Measurements from ENCODE around the gene PLXNA4. TPM values are rescaled to one million over a fixed set of nuclear protein-coding genes. Genes with fewer than 3 reads are reported as not detected.

Gene PLXNA4
- total RNA-seq, 1 donor from 2014 or later, result 17.6 TPM

- DNase-seq (ENCODE audit: missing footprints), result no peak
- intact Hi-C loops (cut with DNase I), result no loop called here
- ATAC-seq, result no peak
These were observed 267.0 kb downstream of the PLXNA4 start for GRCh38 chr7:132309102-132309805.

- DNase-seq (ENCODE audit: missing footprints), result no peak
- no peak for ATAC-seq
- intact Hi-C loops (cut with DNase I), result no loop called here
These were observed 268.8 kb downstream of the PLXNA4 start for GRCh38 chr7:132307465-132307864.

- intact Hi-C loops (cut with DNase I), result no loop called here
- DNase-seq (ENCODE audit: missing footprints) (no peak), ATAC-seq (no peak)
These were observed 275.5 kb downstream of the PLXNA4 start for GRCh38 chr7:132300599-132301277.

- intact Hi-C loops (cut with DNase I), result no loop called here
- DNase-seq (ENCODE audit: missing footprints) (no peak), ATAC-seq (no peak)
These were observed 277.5 kb downstream of the PLXNA4 start for GRCh38 chr7:132298790-132299189.

GRCh38 chr7:132296820-132297219 lies 279.4 kb downstream of the PLXNA4 start:
- intact Hi-C loops (cut with DNase I), result no loop called here
- ATAC-seq, result no peak
- no peak for DNase-seq (ENCODE audit: missing footprints)

- no peak for ATAC-seq
- intact Hi-C loops (cut with DNase I), result no loop called here
- no peak for DNase-seq (ENCODE audit: missing footprints)
These were observed 281.1 kb downstream of the PLXNA4 start for GRCh38 chr7:132295175-132295574.

GRCh38 chr7:132292803-132293202 lies 283.5 kb downstream of the PLXNA4 start:
- no peak for DNase-seq (ENCODE audit: missing footprints)
- intact Hi-C loops (cut with DNase I), result no loop called here
- ATAC-seq, result no peak

- intact Hi-C loops (cut with DNase I), result no loop called here
- no peak for DNase-seq (ENCODE audit: missing footprints)
- no peak for ATAC-seq
These were observed 284.8 kb downstream of the PLXNA4 start for GRCh38 chr7:132291481-132291880.

- no peak for ATAC-seq
- intact Hi-C loops (cut with DNase I), result no loop called here
- no peak for DNase-seq (ENCODE audit: missing footprints)
These were observed 286.2 kb downstream of the PLXNA4 start for GRCh38 chr7:132290021-132290420.

- DNase-seq (ENCODE audit: missing footprints), result no peak
- ATAC-seq, result no peak
- intact Hi-C loops (cut with DNase I), result no loop called here
These were observed 289.4 kb downstream of the PLXNA4 start for GRCh38 chr7:132286836-132287235.

- DNase-seq (ENCODE audit: missing footprints) (no peak), ATAC-seq (no peak)
- intact Hi-C loops (cut with DNase I), result no loop called here
These were observed 295.9 kb downstream of the PLXNA4 start for GRCh38 chr7:132280335-132280734.

GRCh38 chr7:132279718-132280117 lies 296.6 kb downstream of the PLXNA4 start:
- intact Hi-C loops (cut with DNase I), result no loop called here

GRCh38 chr7:132276976-132277725 lies 299.1 kb downstream of the PLXNA4 start:
- ATAC-seq, result no peak
- intact Hi-C loops (cut with DNase I), result no loop called here

More at GRCh38 chr7:132279718-132280117, 296.6 kb downstream of the PLXNA4 start:
- no peak for DNase-seq (ENCODE audit: missing footprints)
- ATAC-seq, result no peak

GRCh38 chr7:132276234-132276630 lies 300.0 kb downstream of the PLXNA4 start:
- intact Hi-C loops (cut with DNase I), result no loop called here
- ATAC-seq, result no peak

More at GRCh38 chr7:132276976-132277725, 299.1 kb downstream of the PLXNA4 start:
- DNase-seq (ENCODE audit: missing footprints), result no peak

GRCh38 chr7:132275416-132276233 lies 300.6 kb downstream of the PLXNA4 start:
- DNase-seq (ENCODE audit: missing footprints), result no peak
- no peak for ATAC-seq
- intact Hi-C loops (cut with DNase I), result no loop called here

More at GRCh38 chr7:132276234-132276630, 300.0 kb downstream of the PLXNA4 start:
- DNase-seq (ENCODE audit: missing footprints), result no peak

- intact Hi-C loops (cut with DNase I), result no loop called here
- DNase-seq (ENCODE audit: missing footprints) (no peak), ATAC-seq (no peak)
These were observed 303.4 kb downstream of the PLXNA4 start for GRCh38 chr7:132272763-132273371.

GRCh38 chr7:132270517-132270916 lies 305.8 kb downstream of the PLXNA4 start:
- no peak for DNase-seq (ENCODE audit: missing footprints)
- intact Hi-C loops (cut with DNase I), result no loop called here
- no peak for ATAC-seq

GRCh38 chr7:132269718-132270117 lies 306.6 kb downstream of the PLXNA4 start:
- DNase-seq (ENCODE audit: missing footprints) (no peak), ATAC-seq (no peak)
- intact Hi-C loops (cut with DNase I), result no loop called here

Measured in Right ventricle myocardium inferior (tissue), 1 donor.